Uterus (tissue), 4 donors: ENCODE measurements around the gene SHB. TPM values are rescaled to one million over a fixed set of nuclear protein-coding genes. Genes with fewer than 3 reads are reported as not detected.

ENCODE experiments used
- DNase-seq, 2 donors: peaks; one replicate each; pipeline ENCODE4 v3.0.0-alpha.2; 2019 to 2020
- H3K27ac ChIP-seq, 2 donors: fragments of 200-600 bp; sonication (generic); 1 replicate in 1 of 2; 2 replicates in 1 of 2; pipeline ENCODE4 v1.5.1; 2016 to 2018
- H3K27me3 ChIP-seq, 2 donors: fragments of 200-600 bp; sonication (generic); one replicate each; pipeline ENCODE4 v1.5.1; 2018 to 2019; ENCODE audit warnings: control low read depth in 1 of 2
- H3K36me3 ChIP-seq, 2 donors: fragments of 200-600 bp; sonication (generic); one replicate each; pipeline ENCODE4 v1.5.1; 2019; ENCODE audit warnings: control low read depth in 1 of 2
- H3K4me1 ChIP-seq, 2 donors: fragments of 200-600 bp; sonication (generic); one replicate each; pipeline ENCODE4 v1.5.1; 2018 to 2019; ENCODE audit warnings: control low read depth in 1 of 2
- H3K4me3 ChIP-seq, 2 donors: fragments of 200-600 bp; sonication (generic); 1 replicate in 1 of 2; 2 replicates in 1 of 2; pipeline ENCODE4 v1.5.1; 2018 to 2019; ENCODE audit warnings: mild to moderate bottlenecking in 1 of 2
- H3K9me3 ChIP-seq, 2 donors: fragments of 200-600 bp; sonication (generic); one replicate each; pipeline ENCODE4 v1.5.1; 2019; ENCODE audit warnings: control low read depth in 1 of 2
- CTCF ChIP-seq, 4 experiments: fragments of 200-600 bp in 2 of 4; fragments of 450-650 bp in 2 of 4; sonication (generic) in 2 of 4; IDR thresholded peaks; one replicate each; pipeline ENCODE4 v1.5.1; 2016 to 2019; ENCODE audit warnings: antibody characterized with exemption in 4 of 4, mild to moderate bottlenecking in 2 of 4, moderate library complexity in 1 of 4
- POLR2A ChIP-seq, 2 donors: fragments of 450-650 bp; IDR thresholded peaks; one replicate each; pipeline ENCODE4 v1.6.1; 2016; ENCODE audit warnings: antibody characterized with exemption in 2 of 2, mild to moderate bottlenecking in 1 of 2, moderate library complexity in 1 of 2
- intact Hi-C: fragments of 100-400 bp; cut with DNase I; formaldehyde crosslinking; loops from one replicate; pipeline ENCODE4 v1.15.1; 2023; ENCODE audit warnings: low total_unique reads
- small RNA-seq: library from RNA; depleted of rRNA; stranded (forward); fragments of <200 nt; gene quantifications from one replicate; pipeline ENCODE3, GENCODE V24; 2016
- total RNA-seq, 4 donors: library from RNA; depleted of rRNA in 3 of 4; stranded (reverse); fragments of >200 nt in 3 of 4; gene quantifications; one replicate each; pipeline versions ENCODE4 v1.1.0 to v1.2.4, GENCODE V29; 2014 to 2023
- donor health status: DM: yes; HTN: yes; CAD: no.

Gene SHB
- total RNA-seq, 4 donors from 2014 or later, result 3.5 to 19.6 (median 7.3) TPM

DNA sequence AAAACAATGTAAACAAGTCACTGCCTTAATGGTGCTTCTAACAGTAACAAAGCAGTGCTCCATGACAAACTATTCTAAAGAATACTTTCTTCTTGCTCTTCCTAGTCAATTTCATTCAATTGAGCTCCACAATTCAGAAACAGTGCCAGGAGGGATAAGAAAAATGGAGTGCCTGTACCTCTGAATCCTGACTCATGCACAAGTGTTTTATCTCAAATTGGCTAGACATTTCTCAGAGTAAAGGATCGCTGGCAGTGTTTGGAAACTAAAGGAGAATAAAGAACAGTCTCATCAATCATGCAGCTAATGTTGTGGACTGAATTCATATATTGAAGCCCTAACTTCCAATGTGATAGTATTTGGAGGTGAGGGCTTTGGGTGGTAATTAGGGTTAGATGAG is 192.7 kb downstream of the SHB start:
- intact Hi-C loops, result no loop called here
- no peak for TF ChIP-seq CTCF (IDR thresholded peaks at IDR 0.05)
- TF ChIP-seq POLR2A (IDR thresholded peaks at IDR 0.05), result no peak
- no peaks in the 10 kb centered on the region for H3K36me3 ChIP-seq

DNA sequence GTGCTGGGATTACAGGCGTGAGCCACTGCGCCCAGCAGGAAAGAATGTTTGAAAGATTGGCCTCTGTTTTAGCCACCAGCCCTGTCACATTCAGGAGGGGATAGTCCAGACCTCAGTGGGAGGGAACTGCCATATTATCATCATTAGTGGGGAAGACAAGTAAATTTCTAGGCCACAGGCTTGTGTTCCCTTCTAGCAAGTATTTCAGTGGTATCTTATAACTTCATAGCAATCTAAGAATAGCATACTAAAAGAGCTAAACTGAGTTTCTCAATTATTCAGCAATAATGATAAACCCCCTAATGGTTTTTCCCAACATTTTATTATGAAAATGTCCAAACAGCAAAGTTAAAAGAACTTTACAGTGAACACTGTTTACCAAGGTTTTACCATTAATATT is 195.1 kb downstream of the SHB start:
- no peak overlapping the region for H3K27ac ChIP-seq
- TF ChIP-seq CTCF (IDR thresholded peaks at IDR 0.05), result no peak
- H3K36me3 ChIP-seq, result no peaks in the 10 kb centered on the region
- intact Hi-C loops, result no loop called here
- no peak overlapping the region for H3K4me3 ChIP-seq
- no peaks in the 10 kb centered on the region for H3K4me1 ChIP-seq
- DNase-seq, result no peak
- H3K9me3 ChIP-seq, result no peaks in the 10 kb centered on the region
- H3K27me3 ChIP-seq, result no peaks in the 10 kb centered on the region

More for the DNA sequence above, 192.7 kb downstream of the SHB start:
- DNase-seq, result no peak
- Histone ChIP-seq H3K4me3 (no peak overlapping the region), H3K27me3 (no peaks in the 10 kb centered on the region), H3K27ac (no peak overlapping the region), H3K4me1 (no peaks in the 10 kb centered on the region), H3K9me3 (no peaks in the 10 kb centered on the region)

- H3K36me3 ChIP-seq, result no peaks in the 10 kb centered on the region
- H3K27ac ChIP-seq, result no peak overlapping the region
- no peaks in the 10 kb centered on the region for H3K9me3 ChIP-seq
- DNase-seq, result no peak
- H3K27me3 ChIP-seq, result no peaks in the 10 kb centered on the region
- TF ChIP-seq CTCF (IDR thresholded peaks at IDR 0.05) (no peak), POLR2A (IDR thresholded peaks at IDR 0.05) (no peak)
- H3K4me3 ChIP-seq, result no peak overlapping the region
- intact Hi-C loops, result no loop called here
- H3K4me1 ChIP-seq, result no peaks in the 10 kb centered on the region
Observed at GRCh38 chr9:37870799-37871176, 198.2 kb downstream of the SHB start.

DNA sequence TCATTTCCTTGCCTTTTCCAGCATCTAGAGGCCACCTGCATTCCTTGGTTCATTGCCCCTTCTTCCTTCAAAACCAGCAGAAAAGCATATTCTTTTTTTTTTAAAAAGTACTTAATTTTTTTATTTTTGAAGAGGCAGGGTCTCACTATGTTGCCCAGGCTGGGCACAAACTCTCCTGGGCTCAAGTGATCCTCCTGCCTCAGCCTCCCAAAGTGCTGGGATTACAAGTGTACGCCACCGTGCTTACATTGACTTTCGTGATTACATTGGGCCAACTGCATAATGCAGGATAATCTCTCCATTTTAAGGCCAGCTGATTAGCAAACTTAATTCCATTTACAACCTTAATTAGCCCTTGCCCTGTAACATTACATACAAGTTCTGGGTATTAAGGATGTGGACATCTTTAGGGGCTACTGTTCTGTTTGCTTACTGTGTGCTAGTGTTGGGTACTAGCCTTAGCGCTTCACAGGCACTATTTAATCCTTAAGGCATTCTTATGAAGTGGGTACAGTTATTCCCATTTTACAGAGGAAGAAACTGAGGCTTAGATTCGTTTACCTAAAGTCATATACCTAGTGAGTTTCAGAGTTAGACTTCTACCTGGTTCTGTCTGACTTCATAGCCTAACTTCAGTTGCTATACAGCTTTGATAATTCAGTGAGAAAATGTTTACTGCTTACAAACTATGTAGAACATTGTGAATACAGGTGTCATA is 198.8 kb downstream of the SHB start:
- Histone ChIP-seq H3K4me1 (no peaks in the 10 kb centered on the region), H3K27me3 (no peaks in the 10 kb centered on the region), H3K9me3 (no peaks in the 10 kb centered on the region), H3K4me3 (no peak overlapping the region), H3K27ac (no peak overlapping the region), H3K36me3 (no peaks in the 10 kb centered on the region)
- DNase-seq, result no peak
- intact Hi-C loops, result no loop called here
- TF ChIP-seq POLR2A (IDR thresholded peaks at IDR 0.05), result no peak
- TF ChIP-seq CTCF (IDR thresholded peaks at IDR 0.05), result no peak

Small RNAs within 50 kb of the gene (small RNA-seq; reads per million reads assigned to genes)
- not detected for gene RNU7-124P

Other genes with a start within 250 kb of the SHB start
- 10 to 100 TPM; 14.7 to 66.1 (median 44.4) TPM for gene SLC25A51, start 165.1 kb downstream of the SHB start, total RNA-seq